ENCODE results near the gene RHCG. TPM values are rescaled to one million over a fixed set of nuclear protein-coding genes. Genes with fewer than 3 reads are reported as not detected.
"Not testable (repeated sequence)": the region's sequence is repeated elsewhere in the genome, so short reads cannot be mapped to it uniquely, and the experiment has no call there.

The RHCG gene
- total RNA-seq, 1 donor from 2014 or later, result not detected

DNA sequence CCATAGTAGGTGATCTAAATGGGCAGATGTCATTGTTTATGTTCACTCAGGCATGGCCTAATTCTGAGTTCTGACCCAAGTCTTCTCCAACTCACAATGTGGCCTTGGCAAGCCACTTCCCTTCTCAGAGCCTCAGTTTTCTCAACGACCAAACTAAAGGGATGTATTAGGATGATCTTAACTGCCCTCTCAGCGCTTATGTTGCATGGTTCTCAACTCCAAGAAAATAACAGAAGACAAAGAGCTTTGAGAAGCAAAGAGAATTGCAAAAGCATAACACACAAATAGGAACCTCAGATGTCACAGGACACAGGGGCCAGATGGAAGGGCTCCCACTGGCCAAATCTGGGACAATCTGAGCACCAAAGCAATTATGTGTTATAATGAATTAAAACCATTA is 8.6 kb downstream of the RHCG start:
- intact Hi-C loops (cut with DNase I), result no loop called here
- DNase-seq (no peak), ATAC-seq (ENCODE audit: poor library complexity) (no peak)

DNA sequence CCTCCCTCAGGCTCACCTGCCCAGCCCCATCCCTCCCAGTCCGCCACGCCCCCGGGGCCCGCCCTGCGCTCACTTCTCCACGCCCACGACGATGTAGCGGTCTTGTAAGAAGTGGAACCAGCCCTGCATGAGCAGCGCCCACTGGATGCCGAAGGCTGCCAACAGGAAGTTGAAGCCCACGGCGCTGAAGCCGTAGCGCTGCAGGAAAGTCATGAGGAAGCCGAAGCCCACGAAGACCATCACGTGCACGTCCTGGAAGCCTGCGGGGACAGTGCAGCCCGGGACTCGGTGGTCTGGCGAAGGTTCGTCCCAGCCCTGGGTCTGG is 9.7 kb downstream of the RHCG start:
- intact Hi-C loops (cut with DNase I), result no loop called here
- ATAC-seq (ENCODE audit: poor library complexity) (no peak), DNase-seq (no peak)

DNA sequence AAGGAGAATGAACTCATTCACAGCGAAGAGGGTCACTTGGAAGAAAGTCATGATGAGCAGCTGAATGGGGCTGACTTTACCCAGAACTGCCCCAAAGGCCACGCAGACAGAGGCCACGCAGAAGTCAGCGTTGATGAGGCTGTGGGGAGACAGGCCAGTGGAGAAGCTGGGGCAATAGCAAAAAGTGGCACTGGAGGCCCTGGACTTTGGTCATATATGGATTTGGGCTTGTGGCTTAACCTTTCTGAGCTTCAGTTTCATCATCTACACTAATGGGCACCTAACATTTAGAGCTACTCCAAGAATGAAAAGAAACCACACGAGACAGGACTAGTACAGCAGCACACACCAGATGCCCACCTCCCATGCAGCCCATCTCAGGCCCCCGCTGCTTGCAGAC is 13.3 kb downstream of the RHCG start:
- intact Hi-C loops (cut with DNase I), result no loop called here
- no peak for ATAC-seq (ENCODE audit: poor library complexity)

DNA sequence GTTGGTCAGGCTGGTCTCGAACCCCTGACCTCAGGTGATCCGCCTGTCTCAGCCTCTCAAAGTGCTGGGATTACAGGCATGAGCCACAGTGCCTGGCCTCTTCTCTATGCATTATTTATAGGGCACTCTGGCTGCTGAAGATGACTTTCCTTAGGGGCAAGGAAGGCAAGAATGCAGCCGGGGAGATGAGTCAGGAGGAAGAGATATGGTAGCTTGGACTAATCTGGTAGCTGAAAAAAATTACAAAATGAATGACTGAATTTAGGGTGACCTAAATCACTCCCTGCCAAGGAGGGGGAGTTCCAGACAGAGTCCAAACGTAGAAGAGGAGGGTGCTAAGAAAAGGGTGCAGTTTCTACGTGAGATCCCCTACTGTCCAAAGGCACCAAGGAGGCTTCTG is 14.2 kb downstream of the RHCG start:
- intact Hi-C loops (cut with DNase I), result no loop called here
- no peak for DNase-seq
- ATAC-seq (ENCODE audit: poor library complexity), result no peak

More for the DNA sequence above, 13.3 kb downstream of the RHCG start:
- no peak for DNase-seq

DNA sequence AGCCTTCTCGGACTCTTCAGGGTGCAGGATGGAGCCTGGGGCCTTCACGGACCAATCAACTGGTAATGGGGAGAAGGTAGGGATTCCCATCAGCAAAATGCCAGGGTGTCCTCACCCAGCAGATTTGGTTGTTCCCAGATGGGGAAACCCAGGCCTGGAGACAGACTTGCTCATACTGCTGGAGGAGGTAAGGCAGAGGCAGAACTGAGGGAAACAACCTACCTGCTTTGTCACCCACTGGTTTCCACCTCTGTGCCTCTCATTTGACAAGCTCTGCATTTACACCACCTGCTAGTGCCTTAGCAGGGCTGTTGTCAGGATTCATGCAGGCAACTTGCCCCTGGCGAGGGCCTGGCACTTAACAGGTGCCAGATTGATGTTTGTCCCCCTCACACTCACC is 15.9 kb downstream of the RHCG start:
- ATAC-seq (ENCODE audit: poor library complexity) (no peak), DNase-seq (no peak)
- intact Hi-C loops (cut with DNase I), result no loop called here

DNA sequence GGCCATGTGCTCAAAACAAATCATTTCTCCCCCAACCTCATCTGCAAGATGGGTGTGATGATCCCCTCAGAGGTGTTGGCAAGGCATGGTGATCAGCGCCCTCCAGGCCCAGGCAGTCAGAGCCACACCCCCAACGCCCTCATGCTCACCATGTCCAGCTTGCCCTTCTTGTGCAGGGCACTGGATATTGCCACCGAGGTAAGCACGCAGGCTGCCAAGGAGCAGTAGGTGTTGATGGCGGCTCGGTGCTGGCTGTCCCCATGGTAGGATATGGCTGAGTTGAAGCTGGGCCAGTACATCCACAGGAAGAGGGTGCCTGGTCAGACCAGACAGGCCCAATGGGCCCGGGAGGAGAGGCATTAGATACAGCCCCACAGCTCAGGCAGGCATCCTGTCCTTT is 17.2 kb downstream of the RHCG start:
- intact Hi-C loops (cut with DNase I), result no loop called here
- DNase-seq, result no peak
- ATAC-seq (ENCODE audit: poor library complexity), result no peak

DNA sequence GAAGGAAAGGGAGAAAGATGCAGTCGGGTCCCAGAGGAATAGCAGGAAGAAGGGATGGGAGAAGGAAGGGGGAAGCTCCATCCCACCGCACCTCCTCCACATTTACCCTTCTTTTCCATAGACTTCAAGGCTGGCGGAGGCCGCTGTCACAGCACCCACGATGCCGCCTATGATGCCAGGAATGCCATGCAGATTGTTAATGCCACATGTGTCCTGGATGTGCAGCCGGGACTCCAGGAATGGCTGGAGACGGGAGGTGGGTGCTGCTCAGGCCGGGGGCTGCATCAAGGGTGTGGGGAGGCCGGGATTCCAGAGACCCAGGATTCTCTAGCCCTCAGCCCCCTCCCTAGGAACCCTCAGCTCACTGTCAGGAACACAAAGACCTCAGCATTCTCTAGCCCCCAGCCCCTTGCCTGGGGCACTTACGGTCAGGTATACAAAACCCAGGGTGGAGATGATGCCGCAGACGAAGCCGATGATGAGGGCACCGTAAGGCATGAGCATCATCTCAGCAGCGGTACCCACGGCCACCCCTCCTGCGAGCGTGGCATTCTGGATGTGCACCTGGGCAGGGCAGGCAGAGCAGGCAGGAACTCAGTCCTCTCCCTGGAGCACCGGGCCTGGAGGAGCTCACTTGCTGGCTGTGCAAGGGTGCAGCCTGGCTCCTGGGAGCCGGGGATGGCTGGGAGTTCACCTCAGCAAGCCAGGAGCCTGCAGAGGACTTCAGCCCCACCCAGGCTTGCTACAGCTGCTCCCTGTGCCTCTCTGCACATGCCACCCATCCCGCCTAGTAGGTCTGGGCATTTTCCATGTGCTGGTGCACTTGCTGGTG is 18.8 kb downstream of the RHCG start:
- intact Hi-C loops (cut with DNase I), result no loop called here
- DNase-seq (no peak), ATAC-seq (ENCODE audit: poor library complexity) (no peak)

DNA sequence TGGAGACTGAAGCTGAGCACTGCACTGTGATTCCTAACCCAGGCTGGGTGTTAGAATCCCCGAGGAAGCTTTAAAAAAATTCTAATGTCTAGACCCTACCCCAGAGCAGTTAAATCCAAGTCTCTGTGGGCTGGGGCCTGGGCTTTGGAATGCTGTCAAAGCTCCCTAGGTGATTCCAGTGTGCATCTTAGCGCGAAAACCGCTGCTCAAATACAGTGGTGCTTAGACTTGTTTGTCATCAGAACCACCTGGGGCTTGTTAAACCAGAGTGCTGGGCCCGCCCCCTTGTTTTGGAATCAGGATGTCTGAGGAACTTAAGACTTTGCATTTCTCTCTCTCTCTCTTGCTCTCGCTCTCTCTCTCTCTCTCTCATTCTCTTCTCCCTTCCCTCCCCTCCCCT is 20.7 kb downstream of the RHCG start:
- intact Hi-C loops (cut with DNase I), result no loop called here
- ATAC-seq (ENCODE audit: poor library complexity) (no peak), DNase-seq (no peak)

DNA sequence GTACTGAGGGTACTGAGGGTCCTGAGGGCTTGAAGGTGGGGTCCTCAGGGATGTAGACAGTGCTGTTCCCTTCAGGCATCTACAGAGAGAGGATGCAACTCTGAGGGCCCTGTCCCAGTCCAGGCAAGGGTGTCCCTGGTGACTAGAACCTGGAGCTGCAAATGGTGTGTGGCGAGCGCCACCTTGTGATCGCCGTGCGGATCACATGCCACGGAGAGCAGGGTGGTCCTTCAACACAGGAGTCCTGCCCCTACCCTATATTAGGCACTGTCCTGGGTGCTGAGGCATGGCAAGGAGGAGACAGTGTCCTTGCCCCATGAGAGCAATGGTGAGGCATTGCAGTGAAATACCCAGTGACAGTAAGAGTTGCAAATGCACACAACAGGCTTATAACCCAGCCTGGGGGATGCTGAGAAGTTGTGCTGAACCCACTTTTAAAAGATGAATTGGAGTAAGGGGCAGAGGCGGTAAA is 23.6 kb downstream of the RHCG start:
- intact Hi-C loops (cut with DNase I), result no loop called here
- DNase-seq (no peak), ATAC-seq (ENCODE audit: poor library complexity) (no peak)

DNA sequence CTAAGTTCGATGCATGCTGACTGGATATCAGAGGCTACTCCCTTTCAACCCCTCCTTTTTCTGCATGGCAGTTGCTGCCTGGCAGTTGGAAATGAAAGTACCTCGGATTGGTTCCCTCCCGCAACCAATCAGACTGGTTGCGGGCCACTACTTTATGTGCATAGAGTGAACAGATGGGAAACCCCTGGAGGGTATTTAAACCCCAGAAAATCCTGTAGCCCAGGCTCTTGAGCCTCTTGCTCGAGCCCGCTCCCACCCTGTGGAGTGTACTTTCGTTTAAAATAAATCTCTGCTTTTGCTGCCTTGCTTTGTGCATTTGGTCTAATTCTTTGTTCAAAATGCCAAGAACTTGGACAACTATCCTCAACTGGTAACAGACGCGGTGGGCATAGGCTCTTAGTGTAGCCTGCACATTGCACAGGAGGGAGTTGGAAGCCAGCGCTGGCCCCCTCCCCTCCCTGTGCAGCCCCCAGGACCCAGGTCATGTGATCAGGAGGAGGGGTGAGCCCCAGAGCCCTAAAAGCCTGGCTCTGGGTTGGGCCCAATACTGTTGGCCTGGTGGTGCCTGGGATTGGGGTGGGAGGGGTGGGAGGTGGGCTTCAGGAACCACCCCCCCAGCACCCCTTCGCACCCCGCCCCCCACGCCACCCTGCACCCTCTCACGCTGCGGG is 26.8 kb downstream of the RHCG start:
- intact Hi-C loops (cut with DNase I), result no loop called here
- ATAC-seq (ENCODE audit: poor library complexity), result no peak
- no peak for DNase-seq

DNA sequence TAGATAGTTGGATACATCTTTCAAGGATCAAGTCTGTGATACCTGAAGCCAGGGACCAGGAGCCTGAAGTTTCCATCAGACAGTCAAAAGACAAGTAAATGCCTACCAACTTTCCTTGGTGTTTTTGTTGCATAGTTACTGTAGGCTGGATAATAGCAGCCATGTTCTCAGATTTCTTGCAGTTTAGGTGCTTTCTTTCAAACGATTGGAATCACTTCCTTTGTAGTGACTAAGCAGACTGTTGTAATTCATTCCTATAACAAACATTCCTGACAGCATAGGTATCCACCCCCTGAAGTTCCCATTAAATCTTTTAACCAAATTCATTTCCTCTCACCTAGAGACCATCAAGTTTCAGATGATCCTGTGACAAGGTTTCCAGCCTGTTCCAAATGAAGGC is 27.6 kb downstream of the RHCG start:
- ATAC-seq (ENCODE audit: poor library complexity); intact Hi-C loops (cut with DNase I); DNase-seq: not testable (repeated sequence)

DNA sequence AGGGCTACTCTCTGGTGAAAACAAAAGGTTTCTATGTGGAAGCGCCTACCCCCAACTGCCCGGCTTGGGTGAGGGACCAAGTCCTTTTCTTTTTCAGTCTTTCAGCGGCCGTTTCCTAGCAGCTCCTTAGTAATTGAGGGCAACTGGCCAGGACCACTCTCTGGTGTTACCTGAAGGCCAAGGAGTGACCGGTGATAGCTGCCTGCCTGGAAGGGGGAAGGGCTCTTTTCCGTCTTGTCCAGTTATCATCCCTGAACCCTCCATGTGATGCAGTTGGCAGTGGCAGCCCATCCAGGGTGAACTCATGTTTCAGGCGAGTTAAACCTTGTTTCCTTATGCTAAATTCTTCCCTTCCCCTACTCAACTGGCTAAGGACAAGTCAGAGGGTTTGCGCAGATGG is 33.3 kb downstream of the RHCG start:
- DNase-seq, result no peak
- intact Hi-C loops (cut with DNase I), result no loop called here
- ATAC-seq (ENCODE audit: poor library complexity), result no peak

DNA sequence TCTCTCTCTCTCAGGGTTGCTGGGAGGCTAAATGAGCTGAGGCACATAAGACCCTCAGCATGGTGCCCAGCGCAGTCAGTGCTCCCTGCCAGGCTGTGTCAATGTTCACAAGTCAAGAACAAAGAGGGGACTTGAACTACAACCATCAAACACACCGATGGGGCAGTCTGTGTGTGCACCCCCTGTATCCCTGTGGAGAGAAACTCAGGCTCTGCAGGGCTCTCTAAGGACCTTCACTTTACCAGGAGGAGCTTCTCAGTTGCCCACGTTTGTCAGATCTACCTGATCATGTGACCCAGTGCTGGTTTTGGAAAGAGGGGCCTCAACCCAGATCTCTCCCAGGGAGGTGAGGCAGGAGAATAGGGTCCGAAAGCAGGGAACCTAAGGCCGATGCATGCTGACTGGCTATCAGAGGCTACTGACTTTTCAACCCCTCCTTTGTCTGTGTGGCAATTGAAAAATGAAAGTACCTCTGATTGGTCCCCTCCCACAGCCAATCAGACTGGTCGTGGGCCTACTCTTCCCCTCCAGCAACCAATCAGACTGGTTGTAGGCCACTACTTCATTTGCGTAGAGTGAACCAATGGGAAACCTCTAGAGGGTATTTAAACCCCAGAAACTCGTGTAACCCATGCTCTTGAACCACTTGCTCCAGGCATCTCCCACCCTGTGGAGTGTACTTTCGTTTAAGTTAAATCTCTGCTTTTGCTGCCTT is 34.0 kb downstream of the RHCG start:
- DNase-seq, result no peak

DNA sequence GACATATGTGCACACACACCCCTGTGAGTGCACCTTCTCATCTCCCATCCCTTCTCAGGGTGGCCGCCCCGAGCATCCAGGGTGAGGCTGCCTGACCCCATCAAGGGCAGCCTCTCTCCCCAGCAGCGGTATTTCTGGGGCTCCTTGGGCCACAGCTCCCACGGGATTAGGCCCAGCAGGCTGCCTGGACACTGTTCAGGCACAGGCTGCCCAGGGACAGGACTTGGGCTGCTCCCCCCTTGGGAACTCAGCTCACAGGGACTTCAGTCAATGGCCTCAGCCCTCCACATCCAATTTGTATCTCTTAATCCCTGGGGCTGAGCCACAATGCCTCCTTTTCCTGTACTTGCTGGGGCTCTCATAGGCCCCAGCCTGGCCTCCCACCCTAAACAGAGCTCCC is 35.0 kb downstream of the RHCG start:
- ATAC-seq (ENCODE audit: poor library complexity) (no peak), DNase-seq (no peak)
- intact Hi-C loops (cut with DNase I), result no loop called here

More for the DNA sequence above, 34.0 kb downstream of the RHCG start:
- intact Hi-C loops (cut with DNase I), result no loop called here
- no peak for ATAC-seq (ENCODE audit: poor library complexity)

DNA sequence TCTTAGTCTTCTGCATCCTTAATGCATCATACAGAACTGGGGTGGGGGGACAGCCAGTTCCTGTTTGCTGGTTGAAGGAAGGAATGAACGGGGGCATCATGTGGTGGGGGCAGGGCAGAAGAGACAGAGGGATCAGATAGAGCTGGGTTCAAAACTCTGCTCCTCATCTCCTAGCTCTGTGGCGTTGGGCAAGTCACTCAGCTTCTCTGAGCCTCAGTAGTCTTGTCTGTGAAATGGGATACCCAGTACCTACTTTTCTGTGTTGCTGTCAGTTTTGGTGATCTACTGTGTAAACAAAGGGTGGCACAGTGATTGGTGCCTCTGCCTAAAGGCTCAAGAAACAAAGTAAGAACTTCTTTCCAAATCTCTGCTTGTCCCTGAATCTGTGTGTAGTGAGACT is 36.3 kb downstream of the RHCG start:
- no peak for ATAC-seq (ENCODE audit: poor library complexity)
- intact Hi-C loops (cut with DNase I), result no loop called here
- DNase-seq, result no peak

DNA sequence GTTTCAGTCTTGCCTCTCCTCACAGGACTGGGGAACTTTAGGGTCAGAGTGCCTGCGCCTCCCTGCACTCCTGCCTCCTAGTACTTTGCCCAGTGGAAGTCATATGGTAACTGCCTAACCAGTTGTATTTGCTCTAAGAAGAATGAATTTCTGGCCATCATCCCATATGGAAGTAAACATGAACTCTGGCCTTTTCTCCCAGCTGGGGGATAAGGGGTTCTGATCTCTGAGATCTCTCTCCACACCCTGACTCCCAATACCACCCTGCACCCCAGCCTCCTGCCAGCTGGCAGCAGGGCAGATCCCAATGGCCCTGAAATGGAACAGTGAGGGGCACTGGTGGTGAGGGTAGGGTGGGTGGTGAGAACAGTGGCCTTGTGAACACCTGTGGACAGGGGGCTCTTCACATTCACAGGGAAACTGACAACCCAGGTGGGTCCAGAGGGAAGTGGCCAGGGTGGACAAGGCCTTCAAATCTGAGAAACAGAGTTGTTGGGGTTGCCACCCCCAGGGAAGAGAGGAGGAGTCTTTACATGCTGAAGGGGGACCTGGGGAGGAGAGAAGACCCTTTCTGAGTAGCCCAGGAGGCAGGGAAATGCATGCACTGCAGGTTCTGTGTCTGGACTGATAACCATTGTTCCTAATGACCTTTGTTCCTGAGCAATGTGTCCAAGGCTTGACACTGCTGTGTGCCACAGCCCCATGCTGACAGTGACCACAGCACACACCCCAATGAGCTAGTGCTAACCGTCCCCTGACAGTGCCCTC is 36.9 kb downstream of the RHCG start:
- DNase-seq (no peak), ATAC-seq (ENCODE audit: poor library complexity) (no peak)
- intact Hi-C loops (cut with DNase I), result no loop called here

DNA sequence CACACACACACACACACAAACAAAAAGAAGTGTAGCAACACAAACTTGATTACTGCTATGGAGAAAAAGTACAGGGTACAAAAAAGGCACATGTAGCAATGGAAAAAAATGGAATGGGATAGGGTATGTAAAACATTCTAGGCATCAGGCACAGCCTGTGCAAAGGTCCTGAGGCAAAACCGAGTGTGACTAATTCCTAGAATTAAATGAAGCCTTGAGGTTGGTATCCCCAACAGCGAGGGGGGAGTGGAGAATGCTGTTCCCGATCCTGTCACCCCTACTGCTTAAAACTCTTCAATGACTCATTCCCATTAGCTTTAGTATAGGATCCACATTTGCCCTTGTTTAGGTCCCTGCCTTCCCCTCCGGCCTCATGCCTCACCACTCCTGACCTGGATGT is 37.9 kb downstream of the RHCG start:
- intact Hi-C loops (cut with DNase I), result no loop called here
- ATAC-seq (ENCODE audit: poor library complexity), result no peak
- no peak for DNase-seq

DNA sequence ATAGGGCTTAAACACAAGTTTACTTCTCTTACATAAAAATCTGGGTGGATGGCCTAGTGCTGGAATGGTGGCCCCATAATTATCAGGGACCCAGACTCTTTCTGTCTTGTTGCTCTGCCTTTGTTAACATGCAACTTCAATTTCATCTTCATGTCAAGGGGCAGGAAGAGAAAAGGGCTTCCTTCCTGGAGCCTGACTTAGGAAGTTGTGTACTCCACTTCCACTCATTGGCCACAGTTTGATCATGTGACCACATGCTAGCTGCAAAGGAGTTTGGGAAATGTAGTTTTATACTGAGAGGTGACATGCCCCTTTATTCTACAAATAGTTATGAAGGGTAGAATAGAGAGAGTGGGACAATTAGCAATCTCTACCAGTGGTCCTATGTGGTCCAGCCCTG is 39.3 kb downstream of the RHCG start:
- intact Hi-C loops (cut with DNase I), result no loop called here
- ATAC-seq (ENCODE audit: poor library complexity) (no peak), DNase-seq (no peak)

DNA sequence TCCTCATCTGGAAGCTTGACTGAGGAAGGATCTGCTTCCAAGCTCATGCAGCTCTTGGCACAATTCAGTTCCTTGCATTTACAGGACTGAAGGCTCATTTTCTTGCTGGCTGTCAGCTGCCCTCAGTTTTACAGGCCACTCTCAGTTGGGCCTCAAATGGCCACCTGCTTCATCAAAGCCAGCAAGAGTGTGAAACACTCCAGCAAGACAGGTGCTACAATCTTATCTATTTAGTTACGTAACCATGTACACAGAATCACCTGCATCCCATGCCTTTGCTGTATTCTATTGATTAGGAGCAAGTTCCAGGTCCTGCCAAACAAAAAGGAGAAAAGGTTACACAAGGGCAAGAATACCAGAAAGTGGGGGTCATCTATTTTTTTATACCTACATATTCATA is 40.8 kb downstream of the RHCG start:
- no peak for ATAC-seq (ENCODE audit: poor library complexity)
- no peak for DNase-seq
- intact Hi-C loops (cut with DNase I), result no loop called here

Data from Right ventricle myocardium superior (tissue), 1 donor.